Activated effector memory CD4-positive, alpha-beta T cell treated with Interleukin-2 at 50 U/mL for 16 hours (primary cell): ENCODE measurements around the gene CACNB2.
"Not testable (repeated sequence)": the region's sequence is repeated elsewhere in the genome, so short reads cannot be mapped to it uniquely, and the experiment has no call there.

Experiments used
- DNase-seq: peaks from one replicate; pipeline ENCODE4 v3.0.0-alpha.2; 2020

Gene CACNB2

DNA sequence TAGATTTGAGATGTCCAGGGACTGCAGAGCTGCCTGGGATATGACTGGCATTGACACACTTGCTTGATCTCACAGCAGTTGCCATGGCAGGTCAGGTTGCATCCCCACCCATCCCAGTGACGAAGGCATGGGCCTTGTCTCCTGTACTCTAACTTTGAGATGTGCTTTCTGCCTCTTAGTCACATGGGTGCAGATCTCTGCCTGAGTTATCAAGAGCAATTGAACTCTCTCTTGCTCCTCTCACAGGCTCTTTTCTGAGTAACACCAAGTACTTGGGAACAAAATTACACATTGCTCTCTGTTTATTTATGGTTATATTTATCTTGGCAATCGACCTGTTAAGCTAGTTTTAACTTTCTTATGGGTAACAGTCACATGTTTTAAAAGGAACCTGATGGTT, 273.8 kb downstream of the CACNB2 start:
- no peak for DNase-seq

DNA sequence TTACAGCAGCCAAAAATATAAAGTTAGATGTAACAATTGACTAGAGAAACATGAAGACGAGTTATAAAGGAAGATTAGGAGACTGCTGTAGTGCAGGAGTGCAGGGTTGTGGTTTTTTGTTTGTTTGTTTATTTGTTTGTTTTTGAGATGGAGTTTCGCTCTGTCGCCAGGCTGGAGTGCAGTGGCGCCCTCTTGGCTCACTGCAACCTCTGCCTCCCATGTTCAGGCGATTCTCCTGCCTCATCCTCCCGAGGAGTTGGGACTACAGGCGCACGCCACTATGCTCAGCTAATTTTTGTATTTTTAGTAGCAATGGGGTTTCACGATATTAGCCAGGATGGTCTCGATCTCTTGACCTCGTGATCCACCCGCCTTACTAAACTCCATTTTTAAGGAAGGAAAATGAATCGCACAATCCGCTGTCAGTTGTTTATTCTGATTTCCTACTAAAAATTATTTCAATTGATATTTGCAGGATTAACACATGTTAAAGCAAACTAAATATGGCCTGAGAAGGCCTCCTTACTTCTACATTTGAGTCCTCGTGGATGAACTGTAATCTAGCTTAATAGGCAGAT, 277.8 kb downstream of the CACNB2 start:
- DNase-seq: no peak

DNA sequence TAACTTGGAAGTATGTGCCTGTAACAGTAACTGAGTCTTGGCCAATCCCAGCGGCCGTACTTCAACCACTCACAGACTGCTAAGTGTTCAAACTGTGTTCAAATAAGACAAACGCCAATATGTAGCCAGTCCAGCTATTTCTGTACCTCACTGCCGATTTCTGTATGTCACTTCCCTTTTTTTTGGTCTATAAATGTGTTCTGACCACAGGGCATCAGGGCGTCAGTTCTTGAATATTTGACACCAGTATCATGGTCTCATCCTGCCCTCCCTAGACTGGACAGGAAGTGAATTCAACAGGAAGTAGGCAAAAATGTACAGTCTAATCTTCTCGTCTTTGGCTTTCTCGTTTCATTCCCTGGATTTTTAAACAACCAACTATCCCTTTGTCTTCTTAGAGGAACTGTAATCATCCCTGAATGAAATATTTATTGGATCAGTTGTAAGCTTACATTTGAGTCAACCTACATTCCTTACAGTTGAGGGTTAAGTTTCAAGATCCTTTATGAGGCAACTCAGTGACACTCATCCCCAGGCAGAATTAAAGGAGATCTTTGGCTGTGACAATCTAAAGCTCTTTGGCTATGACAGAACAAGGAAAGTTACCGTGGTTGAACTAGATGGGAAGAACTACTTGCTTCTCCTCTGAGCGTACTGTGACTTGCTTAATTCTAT, 278.5 kb downstream of the CACNB2 start:
- DNase-seq: no peak

DNA sequence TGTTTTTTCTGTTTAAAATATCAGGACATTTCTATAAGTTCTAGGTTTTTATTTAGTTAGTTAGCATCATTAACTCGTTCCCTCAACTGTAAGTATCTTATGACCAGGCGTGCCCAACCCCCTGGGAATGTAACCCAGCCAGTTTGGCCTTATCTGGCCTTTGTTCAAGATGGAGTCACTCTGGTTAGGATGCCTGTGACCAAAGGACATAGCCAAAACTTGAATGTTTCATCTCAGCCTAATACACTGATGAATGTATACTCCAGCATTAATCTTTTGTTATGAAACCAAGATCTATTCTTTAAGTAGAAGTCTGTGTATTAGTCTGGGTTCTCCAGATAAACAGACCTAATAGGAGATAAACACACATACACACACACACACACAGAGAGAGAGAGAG, 279.7 kb downstream of the CACNB2 start:
- DNase-seq: no peak

DNA sequence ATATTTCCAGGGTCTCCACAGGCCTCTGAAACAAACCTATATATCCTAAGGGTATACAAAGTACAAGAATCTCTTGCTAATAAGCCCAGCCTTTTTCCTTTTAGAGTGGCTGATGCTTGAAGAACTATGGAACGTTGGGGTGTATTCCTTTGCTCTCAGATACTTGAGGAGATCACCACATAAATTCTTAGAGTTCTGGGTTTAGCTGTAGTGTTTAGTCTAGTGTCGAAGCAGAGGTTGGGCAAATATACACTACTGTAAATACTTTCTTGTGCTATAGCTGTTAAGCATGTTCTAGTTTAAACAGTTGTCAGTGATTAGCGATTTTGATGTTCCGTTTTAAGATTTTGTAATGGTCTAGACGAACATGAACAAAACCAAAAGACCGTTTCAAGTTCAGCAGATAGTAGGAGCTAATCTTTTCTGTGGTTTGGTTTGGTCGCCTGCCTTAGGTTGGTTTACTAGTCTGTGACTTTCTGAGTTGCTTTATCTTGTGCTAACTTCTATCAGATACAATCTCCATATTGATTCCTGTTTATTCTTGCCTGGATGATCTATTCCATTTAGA, 281.6 kb downstream of the CACNB2 start:
- DNase-seq: no peak

DNA sequence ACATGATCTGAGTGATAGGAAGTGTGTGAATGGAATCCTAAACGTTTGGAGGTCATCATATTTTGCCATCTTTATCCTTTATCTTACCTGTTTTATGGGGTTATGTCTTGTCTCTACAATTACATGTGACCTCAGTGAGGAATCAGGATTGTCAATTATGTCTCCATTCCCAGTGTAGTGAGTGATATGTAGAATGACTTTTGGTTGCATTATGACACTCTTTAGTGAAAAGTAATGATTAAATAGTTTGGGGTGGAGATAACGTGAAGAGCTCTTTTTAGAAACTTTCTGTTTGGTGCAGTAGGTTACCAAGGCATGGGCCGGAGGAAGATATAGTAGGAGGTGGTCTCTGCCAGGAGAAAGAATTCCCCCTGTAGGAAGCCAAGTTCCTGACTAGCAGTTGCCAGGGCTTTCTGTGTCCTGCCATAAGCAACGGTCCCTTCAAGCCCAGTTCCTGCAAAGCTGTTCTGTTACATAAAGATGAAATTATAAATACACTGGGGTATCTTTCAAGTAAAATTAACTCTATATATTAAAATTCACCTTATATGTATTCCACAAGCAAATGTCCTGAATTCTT, 282.9 kb downstream of the CACNB2 start:
- no peak for DNase-seq

DNA sequence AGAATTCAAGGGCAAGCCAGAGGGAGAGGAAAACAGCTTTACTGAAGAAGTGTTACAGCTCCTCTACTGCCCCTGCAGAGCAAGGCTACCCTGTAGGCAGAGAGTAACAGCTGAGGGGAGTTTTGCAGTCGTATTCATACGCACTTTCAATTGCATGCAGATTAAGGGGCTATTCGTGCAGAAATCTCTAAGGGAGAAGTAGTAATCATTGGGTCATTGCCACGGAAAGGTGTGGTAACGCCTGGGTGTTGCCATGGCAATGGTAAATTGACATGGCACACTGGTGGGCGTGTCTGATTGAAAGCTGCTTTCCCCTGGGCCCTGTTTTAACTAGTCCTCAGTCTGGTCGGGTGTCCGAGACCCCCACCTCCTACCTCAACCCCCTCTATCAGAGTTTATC, 284.0 kb downstream of the CACNB2 start:
- DNase-seq: no peak

DNA sequence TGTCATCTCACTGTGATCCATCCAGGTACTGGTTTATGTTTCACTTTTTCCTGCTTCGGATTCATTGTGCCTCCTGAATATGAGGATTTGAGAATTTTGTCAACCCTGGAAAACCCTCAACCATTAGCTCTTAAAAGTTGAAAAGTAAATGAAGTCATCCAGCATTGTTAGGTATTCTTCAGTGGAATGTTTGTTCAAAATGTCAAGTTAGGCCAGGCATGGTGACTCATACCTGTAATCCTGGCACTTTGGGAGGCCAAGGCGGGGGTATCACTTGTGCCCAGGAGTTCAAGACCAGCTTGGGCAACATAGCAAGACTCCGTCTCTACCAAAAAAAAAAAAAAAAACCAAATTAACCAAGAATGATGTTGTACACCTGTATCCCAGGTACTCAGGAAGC, 289.1 kb downstream of the CACNB2 start:
- no peak for DNase-seq

DNA sequence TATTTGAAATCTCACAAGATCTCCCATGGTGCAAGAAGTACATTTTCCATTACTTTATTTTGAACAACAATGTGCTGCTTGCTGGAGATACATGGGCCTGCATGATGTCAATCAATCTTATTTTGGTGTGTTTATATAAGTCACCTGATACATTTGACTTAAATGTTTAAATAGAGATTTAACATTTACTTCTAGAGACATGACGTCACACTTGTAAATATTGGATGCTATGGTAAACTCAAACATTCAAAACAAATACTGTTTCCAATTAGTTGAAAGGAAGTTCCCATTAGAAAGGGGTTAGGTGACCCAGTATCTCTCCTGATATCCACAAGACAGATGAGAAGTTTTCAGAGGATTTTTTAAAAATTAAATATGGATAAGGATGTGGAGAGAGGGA, 296.7 kb downstream of the CACNB2 start:
- no peak for DNase-seq

DNA sequence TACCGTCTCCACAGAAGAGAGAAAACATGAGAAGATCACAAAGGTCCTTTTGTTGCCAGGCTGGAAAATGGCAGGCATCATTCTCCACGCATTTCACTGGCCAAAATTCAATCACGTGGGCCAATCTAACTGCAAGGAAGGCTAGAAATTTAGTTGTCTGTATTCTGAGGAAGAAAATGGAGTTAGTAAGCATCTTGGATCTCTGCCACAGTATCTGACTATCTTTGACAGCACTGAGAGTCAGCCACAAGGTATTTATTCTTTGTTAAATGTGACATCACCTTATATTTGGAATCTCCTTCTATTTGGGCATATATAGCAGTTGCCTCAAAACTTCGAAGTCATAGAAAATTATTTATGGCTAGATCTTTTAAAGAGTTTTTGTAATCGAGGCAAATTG, 297.3 kb downstream of the CACNB2 start:
- DNase-seq: no peak

DNA sequence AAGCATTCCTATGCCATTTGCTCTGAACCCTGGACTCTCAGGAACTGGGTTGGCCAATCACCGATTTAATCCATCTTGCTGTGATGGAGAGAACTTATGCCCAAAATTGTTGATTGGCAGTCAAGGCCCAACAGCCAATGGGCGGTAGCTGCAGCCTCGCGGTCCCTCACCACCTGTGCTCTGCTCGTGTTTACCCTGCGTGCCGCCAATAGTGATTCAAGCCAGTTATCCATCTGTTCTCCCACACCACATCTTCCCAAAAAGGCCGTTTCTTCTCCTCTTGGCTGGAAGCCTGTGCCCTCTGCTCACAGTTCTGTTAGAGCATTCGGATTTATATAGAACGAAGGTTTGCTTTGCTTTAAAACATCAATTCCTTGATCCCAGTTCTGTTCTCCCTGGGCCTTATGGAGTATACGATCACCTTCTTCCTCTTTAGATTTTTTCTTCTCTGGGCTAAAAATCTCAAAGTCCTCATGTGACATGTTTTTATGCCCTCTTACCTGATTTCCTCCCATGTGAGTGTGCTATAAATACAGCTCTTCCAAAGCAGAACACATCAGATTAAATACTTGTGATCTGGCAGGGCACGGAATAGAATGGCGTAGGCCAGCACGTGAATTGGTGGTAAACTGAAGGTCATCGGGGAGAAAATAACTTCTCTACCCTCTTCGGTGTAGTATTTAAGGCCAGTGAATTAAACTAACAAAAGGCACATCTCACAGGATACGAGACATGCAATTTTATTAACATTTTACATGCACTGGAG, 298.3 kb downstream of the CACNB2 start:
- DNase-seq: no peak

DNA sequence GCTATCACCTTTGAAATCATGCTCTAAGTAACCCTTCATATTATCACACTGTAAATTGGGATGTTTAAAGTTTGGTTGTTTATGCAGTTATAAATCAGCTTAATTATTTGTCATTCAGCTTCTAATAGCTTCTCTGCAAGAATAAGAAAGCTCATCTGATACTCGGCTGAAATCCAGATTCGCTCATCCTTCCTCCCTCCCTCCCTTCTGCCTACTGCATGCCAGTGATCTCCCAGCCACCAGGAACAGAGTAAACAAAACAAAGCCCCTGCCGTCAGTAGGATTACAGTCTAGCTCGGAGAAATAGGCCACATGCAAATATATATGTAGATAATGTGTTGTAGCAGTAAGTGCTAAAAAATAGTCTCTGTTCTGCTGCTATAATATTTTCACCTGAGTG, 299.4 kb downstream of the CACNB2 start:
- DNase-seq: no peak

DNA sequence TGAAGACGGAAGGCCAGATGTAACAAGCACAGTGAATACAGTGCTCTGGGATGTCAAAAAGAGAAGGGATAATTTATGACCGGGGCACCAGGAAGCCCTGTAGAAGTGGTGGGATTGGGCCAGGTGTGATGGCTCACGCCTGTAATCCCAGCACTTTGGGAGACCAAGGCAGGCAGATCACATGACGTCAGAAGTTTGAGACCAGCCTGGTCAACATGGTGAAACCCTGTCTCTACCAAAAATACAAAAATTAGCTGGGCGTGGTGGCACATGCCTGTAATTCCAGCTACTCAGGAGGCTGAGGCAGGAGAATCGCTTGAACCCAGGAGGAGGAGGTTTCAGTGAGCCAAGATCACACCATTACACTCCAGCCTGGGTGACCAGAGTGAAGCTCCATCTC, 305.4 kb downstream of the CACNB2 start:
- not testable (repeated sequence) for DNase-seq

DNA sequence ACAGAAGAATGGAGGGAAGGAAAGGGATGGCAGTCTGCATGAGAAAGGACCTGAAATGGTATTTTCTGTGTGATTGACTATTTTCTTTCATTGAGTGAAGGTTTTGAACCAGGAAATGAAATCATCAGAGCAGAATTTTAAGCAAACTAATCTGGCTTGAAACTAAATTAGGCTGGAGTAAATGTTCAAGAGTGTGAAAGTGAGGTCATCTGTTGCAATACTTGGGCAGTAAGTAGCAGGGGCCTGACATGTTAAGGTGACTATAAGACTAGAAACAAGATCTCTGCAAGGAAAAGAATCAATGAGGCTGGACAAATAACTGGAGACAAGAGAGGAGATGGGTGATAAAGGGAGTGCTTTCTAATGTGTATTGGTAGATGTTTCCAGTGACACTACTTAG, 306.0 kb downstream of the CACNB2 start:
- no peak for DNase-seq

DNA sequence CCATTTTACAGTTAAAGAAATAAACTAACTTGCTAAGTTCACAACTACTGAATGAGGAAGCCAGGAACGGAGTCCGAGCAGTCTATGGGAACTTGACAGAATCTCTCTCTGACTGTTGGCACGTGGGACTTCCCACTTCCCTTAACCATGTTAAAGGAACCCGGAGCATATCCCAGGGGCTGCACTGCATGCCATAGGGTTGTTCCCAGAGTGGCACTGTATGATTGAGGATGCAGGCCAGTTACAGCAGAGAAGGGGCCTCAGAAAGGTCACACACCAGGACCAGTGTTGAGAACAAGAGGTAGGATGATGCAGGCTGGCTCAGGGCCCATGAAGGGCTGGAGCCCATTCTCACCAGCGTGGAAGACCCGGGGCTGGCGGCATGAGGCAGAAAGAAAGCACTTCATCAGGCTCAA, 309.4 kb downstream of the CACNB2 start:
- DNase-seq: no peak

DNA sequence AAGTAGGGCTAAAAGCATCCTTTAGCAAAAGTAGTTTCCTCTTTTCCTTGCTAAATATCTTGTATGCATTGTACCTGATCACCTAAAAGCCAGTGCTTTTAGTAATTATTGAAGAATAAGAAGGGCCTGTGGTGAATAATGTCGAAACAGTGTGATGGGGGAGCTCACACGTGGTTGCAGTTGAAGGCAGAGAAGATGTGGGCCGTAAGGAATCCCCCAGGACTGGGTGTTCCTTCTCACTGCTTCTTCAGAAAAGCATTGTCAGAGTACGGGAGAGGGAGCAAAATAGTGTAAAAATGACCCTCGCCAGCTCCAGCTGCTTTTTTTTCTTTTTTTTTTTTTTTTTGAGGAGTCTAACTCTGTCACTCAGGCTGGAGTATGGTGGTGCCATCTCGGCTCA, 310.1 kb downstream of the CACNB2 start:
- no peak for DNase-seq

DNA sequence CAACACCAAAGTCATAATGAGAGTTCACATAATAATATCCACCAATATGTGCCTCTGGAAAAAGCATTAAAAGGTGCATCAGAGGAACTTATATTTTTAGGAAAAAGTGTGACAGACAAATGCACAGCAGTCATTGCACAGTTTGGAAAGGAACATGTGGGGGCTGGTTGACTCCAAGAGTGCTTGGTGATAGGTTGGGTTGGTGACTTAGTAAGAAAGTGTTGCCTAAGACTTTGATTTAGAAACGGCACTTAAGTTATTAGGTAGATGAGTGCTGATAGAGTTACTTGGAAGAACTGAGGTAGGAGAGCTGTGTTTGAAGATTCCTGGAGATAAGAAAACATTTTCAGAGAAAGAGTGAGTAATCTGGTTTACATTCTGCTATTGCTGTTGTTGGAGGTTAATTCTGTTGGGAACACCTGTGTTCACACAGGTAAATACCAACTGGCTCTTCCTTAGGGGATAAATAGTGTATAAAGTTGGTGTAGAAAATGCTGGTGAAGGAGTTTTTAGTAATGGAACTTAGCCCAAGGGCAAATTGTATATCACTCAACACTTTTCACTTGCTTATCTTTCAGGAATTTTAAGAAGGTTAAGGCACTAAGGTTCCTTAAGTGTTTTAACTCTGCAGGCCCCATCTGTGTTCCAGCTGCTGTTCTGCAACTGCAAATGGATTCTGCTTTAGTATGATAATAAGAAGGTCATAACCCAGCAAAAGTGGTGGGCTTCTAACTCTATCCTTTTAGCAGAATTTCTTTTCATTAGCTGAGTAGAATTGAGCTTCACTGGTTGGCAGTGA, 315.1 kb downstream of the CACNB2 start:
- DNase-seq: no peak

DNA sequence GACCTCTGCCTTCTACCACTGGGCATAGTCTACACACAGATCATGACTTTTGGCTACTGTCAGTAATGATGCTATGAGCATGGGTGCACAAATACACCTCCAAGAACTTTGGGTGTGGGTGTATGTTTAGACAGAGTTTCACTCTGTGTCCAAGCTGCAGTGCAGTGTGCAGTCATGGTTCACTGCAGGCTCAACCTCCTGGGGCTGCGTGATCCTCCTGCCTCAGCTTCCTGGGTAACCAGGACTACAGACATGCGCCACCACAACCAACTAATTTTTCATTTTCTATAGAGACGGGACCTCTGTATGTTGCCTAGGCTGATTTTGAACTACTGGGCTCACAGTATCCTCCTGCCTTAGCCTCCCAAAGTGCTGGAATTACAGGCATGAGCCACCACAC, 316.8 kb downstream of the CACNB2 start:
- no peak for DNase-seq

DNA sequence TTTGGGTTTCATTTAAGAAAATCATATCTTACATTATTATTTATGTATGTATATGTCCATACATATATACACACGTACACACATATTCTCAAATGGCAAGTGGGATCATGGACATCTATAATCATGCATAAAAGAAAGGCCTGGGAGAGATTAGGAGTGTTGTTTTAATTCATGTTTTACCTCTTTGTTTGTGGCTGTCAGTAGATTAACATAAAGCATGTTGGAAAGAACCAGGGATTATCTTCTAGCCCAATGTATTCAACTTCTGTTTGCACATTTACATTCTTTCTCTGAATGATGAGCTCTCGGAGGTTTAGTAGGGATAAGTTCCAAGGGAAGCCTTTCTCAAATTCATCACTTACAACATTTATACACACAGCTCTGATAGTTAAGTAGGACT, 319.8 kb downstream of the CACNB2 start:
- no peak for DNase-seq

DNA sequence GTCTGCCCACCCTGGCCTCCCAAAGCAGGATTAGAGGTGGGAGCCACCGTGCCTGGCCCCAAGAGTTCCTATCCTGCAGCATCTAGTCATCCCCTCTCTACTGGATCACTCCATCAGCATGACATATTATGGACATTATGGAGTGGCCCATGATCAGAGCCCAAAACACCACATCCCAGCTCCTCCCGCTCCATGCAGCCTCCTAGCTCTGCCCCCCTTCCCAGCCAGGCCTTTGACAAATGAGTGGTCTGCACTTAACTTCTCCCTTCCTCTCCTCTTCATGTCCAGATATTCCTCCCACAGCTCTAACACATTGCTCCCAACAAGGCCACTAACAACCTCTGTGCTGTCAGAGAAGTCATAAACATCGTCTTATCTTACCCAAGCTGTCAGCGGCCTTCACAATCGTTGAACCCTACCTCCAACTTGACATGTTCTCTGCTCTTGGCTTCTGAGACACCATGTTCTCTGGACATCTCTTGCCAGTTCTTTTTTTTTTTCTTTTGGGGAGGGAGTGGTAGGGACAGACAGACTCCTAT, 323.5 kb downstream of the CACNB2 start:
- no peak for DNase-seq

DNA sequence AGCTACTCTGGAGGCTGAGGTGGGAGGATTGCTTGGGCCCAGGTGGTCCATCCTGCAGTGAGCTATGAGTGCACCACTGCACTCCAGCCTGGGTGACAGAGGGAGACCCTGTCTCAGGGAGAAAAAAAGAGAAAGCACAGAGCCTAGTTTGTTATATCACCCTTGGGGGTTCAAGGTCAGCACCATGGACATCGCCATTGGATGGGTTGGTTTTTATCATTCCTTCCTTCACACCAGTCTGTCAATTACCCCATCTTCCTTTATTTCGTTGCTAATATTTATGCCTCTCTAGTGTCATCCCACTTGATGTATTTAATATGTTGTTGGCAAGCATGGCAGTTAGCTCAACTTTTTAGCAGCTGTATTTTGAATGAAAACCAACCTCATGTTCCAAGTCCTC, 328.9 kb downstream of the CACNB2 start:
- DNase-seq: no peak

DNA sequence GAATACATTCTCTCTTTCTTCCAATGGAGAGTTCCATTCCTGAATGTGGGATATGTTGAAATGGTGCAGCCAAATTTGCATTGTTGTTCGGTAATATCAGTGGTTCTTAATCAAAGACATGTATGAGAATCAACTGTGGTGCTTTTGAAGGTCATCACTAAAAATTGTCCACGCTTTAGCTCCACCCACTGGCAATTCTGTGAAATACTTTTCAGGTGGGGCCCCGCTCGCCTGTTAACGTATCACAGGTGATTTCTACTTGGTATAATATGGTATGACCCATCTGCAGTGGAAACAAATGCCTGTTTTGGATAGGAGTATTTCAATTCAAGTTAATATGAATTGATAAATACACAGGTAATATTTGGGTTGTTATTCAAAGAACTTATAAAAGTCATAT, 332.8 kb downstream of the CACNB2 start:
- no peak for DNase-seq
